ENCODE measurements around the gene ST6GAL1.
"Not testable (repeated sequence)": the region's sequence is repeated elsewhere in the genome, so short reads cannot be mapped to it uniquely, and the experiment has no call there.

Gene ST6GAL1, protein sequence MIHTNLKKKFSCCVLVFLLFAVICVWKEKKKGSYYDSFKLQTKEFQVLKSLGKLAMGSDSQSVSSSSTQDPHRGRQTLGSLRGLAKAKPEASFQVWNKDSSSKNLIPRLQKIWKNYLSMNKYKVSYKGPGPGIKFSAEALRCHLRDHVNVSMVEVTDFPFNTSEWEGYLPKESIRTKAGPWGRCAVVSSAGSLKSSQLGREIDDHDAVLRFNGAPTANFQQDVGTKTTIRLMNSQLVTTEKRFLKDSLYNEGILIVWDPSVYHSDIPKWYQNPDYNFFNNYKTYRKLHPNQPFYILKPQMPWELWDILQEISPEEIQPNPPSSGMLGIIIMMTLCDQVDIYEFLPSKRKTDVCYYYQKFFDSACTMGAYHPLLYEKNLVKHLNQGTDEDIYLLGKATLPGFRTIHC

GRCh38 chr3:186930143-186930640, at the start of gene ST6GAL1:
Gene ST6GAL1 (plus strand): TSS chr3:186930526. CDS start chr3:187042704, 112,178 bp downstream.
- DNase-seq (ENCODE audit: low read depth in 1 of 2, low spot score in 1 of 2) = peak; percentile 43 to 53

DNA sequence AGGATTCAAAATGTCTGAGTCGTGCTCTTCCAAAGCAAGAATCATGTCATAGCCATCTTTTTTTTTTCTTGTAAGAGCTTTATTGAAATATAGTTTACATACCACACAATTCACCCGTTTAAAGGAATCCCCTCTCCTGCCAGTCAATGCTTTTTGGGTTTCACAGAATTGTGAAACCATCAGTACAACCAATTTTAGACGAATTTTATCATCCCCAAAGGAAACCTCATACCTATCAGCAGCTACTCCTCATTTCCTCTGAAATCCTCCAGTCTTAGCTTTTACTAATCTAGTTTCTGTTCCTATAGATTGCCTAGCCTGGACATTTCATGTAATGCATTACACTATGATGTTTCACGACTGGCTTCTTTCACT, 48.2 kb upstream of the ST6GAL1 start:
- no peak for DNase-seq (ENCODE audit: low read depth in 1 of 2, low spot score in 1 of 2)

GRCh38 chr3:186882881-186883685, 47.2 kb upstream of the ST6GAL1 start:
- peak in 1 of 2 donors; percentile 19 for DNase-seq (ENCODE audit: low read depth in 1 of 2, low spot score in 1 of 2)

- DNase-seq (ENCODE audit: low read depth in 1 of 2, low spot score in 1 of 2) = no peak
These were observed 46.7 kb upstream of the ST6GAL1 start for GRCh38 chr3:186883686-186884058.

DNA sequence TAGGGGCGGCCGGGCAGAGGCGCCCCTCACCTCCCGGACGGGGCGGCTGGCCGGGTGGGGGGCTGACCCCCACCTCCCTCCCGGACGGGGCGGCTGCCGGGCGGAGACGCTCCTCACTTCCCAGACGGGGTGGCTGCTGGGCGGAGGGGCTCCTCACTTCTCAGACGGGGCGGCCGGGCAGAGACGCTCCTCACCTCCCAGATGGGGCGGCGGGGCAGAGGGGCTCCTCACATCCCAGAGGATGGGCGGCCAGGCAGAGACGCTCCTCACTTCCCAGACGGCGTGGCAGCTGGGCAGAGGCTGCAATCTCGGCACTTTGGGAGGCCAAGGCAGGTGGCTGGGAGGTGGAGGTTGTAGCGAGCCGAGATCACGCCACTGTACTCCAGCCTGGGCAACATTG, 45.5 kb upstream of the ST6GAL1 start:
- DNase-seq (ENCODE audit: low read depth in 1 of 2, low spot score in 1 of 2) = not testable (repeated sequence)

DNA sequence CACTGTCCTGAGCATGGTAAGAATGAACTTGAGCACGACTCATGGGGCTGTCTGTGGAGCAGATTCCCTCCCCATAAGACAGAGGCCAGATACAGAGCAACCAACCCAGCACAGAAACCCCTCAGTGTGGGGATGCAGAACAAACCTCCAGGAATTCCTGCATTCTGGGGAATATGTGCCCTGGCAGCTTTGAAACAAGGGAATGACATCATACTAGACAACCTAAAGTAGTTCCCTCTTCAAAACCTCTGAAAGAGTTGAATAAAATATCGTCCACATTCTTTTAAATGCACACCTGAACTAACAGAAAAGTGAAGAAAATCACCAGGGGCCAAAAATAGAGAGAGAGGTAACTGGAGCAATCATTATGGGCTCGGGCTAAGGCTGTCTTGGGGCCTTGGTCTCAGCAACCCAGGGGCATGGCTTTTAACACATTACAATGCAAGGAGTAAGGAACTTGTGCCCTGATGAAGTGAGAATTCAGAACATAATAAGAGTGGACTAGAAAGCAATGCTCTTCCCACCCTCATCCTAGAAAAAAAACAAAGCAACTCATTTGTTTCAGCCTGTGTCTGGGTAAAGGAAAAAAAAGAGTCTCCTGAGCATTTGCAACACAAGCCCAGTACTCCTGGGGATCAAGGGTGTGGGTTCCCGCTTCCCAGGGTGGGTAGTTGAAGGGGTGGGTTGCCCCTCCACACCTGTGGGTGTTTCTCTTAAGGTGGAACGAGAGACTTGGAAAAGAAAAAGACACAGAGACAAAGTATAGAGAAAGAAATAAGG, 43.9 kb upstream of the ST6GAL1 start:
- DNase-seq (ENCODE audit: low read depth in 1 of 2, low spot score in 1 of 2) = no peak

- DNase-seq (ENCODE audit: low read depth in 1 of 2, low spot score in 1 of 2) = not testable (repeated sequence)
These were observed 42.8 kb upstream of the ST6GAL1 start for GRCh38 chr3:186887507-186887938.

GRCh38 chr3:186888569-186888968, 41.8 kb upstream of the ST6GAL1 start:
- DNase-seq (ENCODE audit: low read depth in 1 of 2, low spot score in 1 of 2) = no peak

GRCh38 chr3:186889698-186890097, 40.6 kb upstream of the ST6GAL1 start:
- not testable (repeated sequence) for DNase-seq (ENCODE audit: low read depth in 1 of 2, low spot score in 1 of 2)

- no peak for DNase-seq (ENCODE audit: low read depth in 1 of 2, low spot score in 1 of 2)
These were observed 39.4 kb upstream of the ST6GAL1 start for GRCh38 chr3:186890911-186891310.

DNA sequence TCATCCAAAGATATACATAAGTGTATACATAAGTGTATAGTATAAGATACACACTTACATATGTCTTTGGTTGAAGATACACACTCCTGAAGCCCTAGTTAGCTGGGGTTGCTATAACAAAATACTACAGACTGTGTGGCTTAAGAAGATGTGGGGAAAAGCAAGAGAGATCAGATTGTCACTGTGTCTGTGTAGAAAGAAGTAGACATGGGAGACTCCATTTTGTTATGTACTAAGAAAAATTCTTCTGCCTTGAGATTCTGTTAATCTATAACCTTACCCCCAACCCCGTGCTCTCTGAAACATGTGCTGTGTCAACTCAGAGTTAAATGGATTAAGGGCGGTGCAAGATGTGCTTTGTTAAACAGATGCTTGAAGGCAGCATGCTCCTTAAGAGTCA, 37.3 kb upstream of the ST6GAL1 start:
- DNase-seq (ENCODE audit: low read depth in 1 of 2, low spot score in 1 of 2) = not testable (repeated sequence)

GRCh38 chr3:186895406-186895805, 34.9 kb upstream of the ST6GAL1 start:
- DNase-seq (ENCODE audit: low read depth in 1 of 2, low spot score in 1 of 2) = no peak

DNA sequence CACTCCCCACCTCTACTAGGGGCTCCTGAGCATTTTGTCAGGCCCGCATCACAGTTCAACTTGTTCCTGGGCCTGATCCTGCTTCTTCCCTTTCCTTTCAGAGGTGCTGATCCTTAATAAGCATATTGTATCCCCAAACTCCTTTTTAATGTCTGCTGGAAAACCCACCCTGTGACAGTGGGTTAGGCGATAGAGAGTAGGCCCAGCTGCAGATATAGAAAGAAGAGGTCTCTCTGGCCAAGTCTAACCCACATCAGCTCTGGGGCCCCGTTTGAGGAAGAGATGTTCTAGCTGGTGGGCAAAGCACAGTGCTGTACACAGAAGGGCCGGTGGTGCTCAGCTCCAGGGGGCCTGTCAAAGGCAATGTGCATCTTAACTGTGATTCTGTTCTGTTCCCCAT, 34.3 kb upstream of the ST6GAL1 start:
- DNase-seq (ENCODE audit: low read depth in 1 of 2, low spot score in 1 of 2) = no peak

DNA sequence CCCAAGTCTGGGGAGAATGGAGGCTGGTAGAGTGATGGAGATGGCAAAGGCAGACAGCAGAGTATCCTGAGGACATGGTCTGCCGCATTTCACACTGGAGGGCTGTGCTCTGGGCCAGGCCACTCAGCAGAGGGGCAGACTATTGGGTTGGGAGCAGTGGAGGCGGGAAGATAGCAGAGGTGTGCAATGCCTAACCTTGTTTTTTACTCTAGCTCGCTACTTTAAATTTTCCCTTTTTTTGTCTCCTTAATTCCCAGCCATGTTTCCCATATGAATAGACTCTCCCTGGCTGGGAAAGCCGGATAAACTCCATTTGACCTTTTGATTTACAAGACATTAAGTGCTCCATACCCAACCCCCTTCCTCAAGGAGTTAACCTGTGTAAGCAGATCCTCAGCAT, 33.5 kb upstream of the ST6GAL1 start:
- DNase-seq (ENCODE audit: low read depth in 1 of 2, low spot score in 1 of 2) = no peak

- no peak for DNase-seq (ENCODE audit: low read depth in 1 of 2, low spot score in 1 of 2)
These were observed 29.1 kb upstream of the ST6GAL1 start for GRCh38 chr3:186901135-186901734.

- DNase-seq (ENCODE audit: low read depth in 1 of 2, low spot score in 1 of 2) = no peak
These were observed 28.2 kb upstream of the ST6GAL1 start for GRCh38 chr3:186902154-186902553.

- no peak for DNase-seq (ENCODE audit: low read depth in 1 of 2, low spot score in 1 of 2)
These were observed 27.6 kb upstream of the ST6GAL1 start for GRCh38 chr3:186902713-186903112.

DNA sequence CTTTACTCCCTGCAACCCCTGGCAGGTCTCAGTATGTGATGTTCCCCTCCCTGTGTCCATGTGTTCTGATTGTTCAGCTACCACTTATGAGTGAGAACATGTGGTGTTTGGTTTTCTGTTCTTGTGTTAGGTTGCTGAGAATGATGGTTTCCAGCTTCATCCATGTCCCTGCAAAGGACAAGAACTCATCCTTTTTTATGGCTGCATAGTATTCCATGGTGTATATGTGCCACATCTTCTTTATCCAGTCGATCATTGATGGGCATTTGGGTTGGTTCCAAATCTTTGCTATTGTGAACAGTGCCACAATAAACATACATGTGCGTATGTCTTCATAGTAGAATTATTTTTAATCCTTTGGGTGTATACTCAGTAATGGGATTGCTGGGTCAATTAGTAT, 26.6 kb upstream of the ST6GAL1 start:
- DNase-seq (ENCODE audit: low read depth in 1 of 2, low spot score in 1 of 2) = not testable (repeated sequence)

GRCh38 chr3:186907075-186907474, 23.3 kb upstream of the ST6GAL1 start:
- not testable (repeated sequence) for DNase-seq (ENCODE audit: low read depth in 1 of 2, low spot score in 1 of 2)

GRCh38 chr3:186909078-186909853, 21.1 kb upstream of the ST6GAL1 start:
- peak; percentile 51 to 70 for DNase-seq (ENCODE audit: low read depth in 1 of 2, low spot score in 1 of 2)

All from activated T-helper 1 cell treated with anti-CD3 and anti-CD28 coated beads, Interleukin-2, amount 50 U/mL, for 16 hours (primary cell).